GM12878 (cell line): ENCODE results near the gene AMOTL1. TPM values are rescaled to one million over a fixed set of nuclear protein-coding genes. Genes with fewer than 3 reads are reported as not detected.

Experiments
- ATAC-seq: fragments of 200-7000 bp; cut with Tn5 transposase; 3 replicates; pipeline ENCODE4 v1.9.1; 2020; ENCODE audit warnings: mild to moderate bottlenecking, moderate library complexity
- BruUV-seq: library from RNA; stranded (reverse); fragments of 400-500 nt; replicated peaks from 2 replicates; lab custom pipeline; 2021; lab: Mats Ljungman, UMichigan
- CTCF ChIA-PET: fragments of 300-600 bp; sonication (Branson Sonifier 250); formaldehyde crosslinking; extraction: SDS; loops from one replicate; lab custom pipeline; 2021; ENCODE audit warnings: inconsistent platforms; lab: Yijun Ruan, JAX
- POLR2A ChIA-PET: fragments of 350-600 bp; formaldehyde crosslinking; extraction: SDS; loops from one replicate; lab custom pipeline; 2021; ENCODE audit warnings: inconsistent platforms; lab: Charles Lee
- RAD21 ChIA-PET: fragments of 300-600 bp; sonication (Branson Sonifier 250); formaldehyde crosslinking; loops from one replicate; lab custom pipeline; 2023; ENCODE audit warnings: antibody characterized with exemption; ENCODE audit not compliant: unreplicated experiment; lab: Charles Lee
- SMC1A ChIA-PET: fragments of 300-600 bp; sonication (Branson Sonifier 250); formaldehyde crosslinking; loops from one replicate; lab custom pipeline; 2023; ENCODE audit not compliant: unreplicated experiment, uncharacterized antibody; lab: Charles Lee
- DNase-seq: peaks from one replicate; pipeline ENCODE4 v3.0.0-alpha.2; 2011; ENCODE audit warnings: low read depth, low spot score
- FAIRE-seq: peaks from 3 replicates; lab custom pipeline; 2011; peaks lifted over from hg19 to GRCh38; lab: Jason Lieb, UNC
- H2AFZ ChIP-seq: 2 replicates; pipeline ENCODE4 v1.6.0; 2011; ENCODE audit warnings: low read depth, low read length, control low read depth; ENCODE audit not compliant: control insufficient read depth
- H3K27ac ChIP-seq: 2 replicates; pipeline ENCODE4 v1.5.1; 2011; ENCODE audit warnings: control low read depth; ENCODE audit not compliant: control insufficient read depth, insufficient read depth
- H3K27me3 ChIP-seq, 2 experiments: replicated peaks in 1 of 2; 2 replicates each; pipeline versions ENCODE4 v1.6.0 to v1.6.1; 2011; ENCODE audit warnings: low read length in 1 of 2; ENCODE audit not compliant: control insufficient read depth in 2 of 2, insufficient read depth in 2 of 2
- H3K36me3 ChIP-seq, 2 experiments: 2 replicates each; pipeline ENCODE4 v1.5.1; 2011; ENCODE audit warnings: low read length in 1 of 2; ENCODE audit not compliant: control insufficient read depth in 2 of 2, insufficient read depth in 2 of 2
- H3K4me1 ChIP-seq: 2 replicates; pipeline ENCODE4 v1.6.1; 2011; ENCODE audit warnings: mild to moderate bottlenecking, low read length, moderate library complexity, mixed read lengths; ENCODE audit not compliant: control insufficient read depth, insufficient read depth
- H3K4me2 ChIP-seq: 2 replicates; pipeline ENCODE4 v1.6.0; 2011; ENCODE audit warnings: control low read depth; ENCODE audit not compliant: control insufficient read depth, insufficient read depth
- H3K4me3 ChIP-seq: fragments of 200-600 bp; sonication (generic); 2 replicates; pipeline ENCODE4 v1.5.1; 2016
- H3K79me2 ChIP-seq: 2 replicates; pipeline ENCODE4 v1.6.0; 2011; ENCODE audit warnings: low read length; ENCODE audit not compliant: control insufficient read depth, insufficient read depth
- H3K9ac ChIP-seq: 2 replicates; pipeline ENCODE4 v1.8.0; 2011; ENCODE audit warnings: low read length, control low read depth, mixed read lengths; ENCODE audit not compliant: control insufficient read depth, insufficient read depth
- H3K9me3 ChIP-seq: replicated peaks from 3 replicates; pipeline ENCODE4 v1.5.1; 2011; ENCODE audit warnings: mild to moderate bottlenecking, low read length; ENCODE audit not compliant: control insufficient read depth, insufficient read depth
- H4K20me1 ChIP-seq: 2 replicates; pipeline ENCODE4 v1.6.0; 2011; ENCODE audit not compliant: control insufficient read depth, insufficient read depth
- BCLAF1 ChIP-seq: fragments of 450-650 bp; IDR thresholded peaks from 2 replicates; pipeline ENCODE4 v1.6.1; 2017; ENCODE audit warnings: antibody characterized with exemption, mild to moderate bottlenecking, moderate library complexity
- EGR1 ChIP-seq, 2 experiments: IDR thresholded peaks; 1 replicate in 1 of 2; 2 replicates in 1 of 2; pipeline ENCODE4 v1.6.1; 2011 to 2012; ENCODE audit warnings: low read depth in 2 of 2, low read length in 2 of 2, borderline replicate concordance in 1 of 2, mild to moderate bottlenecking in 1 of 2, moderate library complexity in 1 of 2
- EP300 ChIP-seq, 2 experiments: fragments of 150-350 bp in 1 of 2; IDR thresholded peaks; 2 replicates each; pipeline ENCODE4 v1.6.1; 2011 to 2012; ENCODE audit warnings: low read depth in 2 of 2, low read length in 2 of 2, borderline replicate concordance in 1 of 2, improper control_type of control experiment in 1 of 2, inconsistent platforms in 1 of 2; ENCODE audit not compliant: control insufficient read depth in 1 of 2
- NRF1 ChIP-seq: conservative IDR thresholded peaks from 2 replicates; pipeline ENCODE4 v1.6.1; 2011; ENCODE audit warnings: mild to moderate bottlenecking, low read depth, low read length, improper control_type of control experiment
- POU2F2 ChIP-seq: IDR thresholded peaks from 3 replicates; pipeline ENCODE4 v1.6.1; 2011; ENCODE audit warnings: low read depth, mild to moderate bottlenecking, low read length, borderline replicate concordance
- SPI1 ChIP-seq: IDR thresholded peaks from 2 replicates; pipeline ENCODE4 v1.6.1; 2011; ENCODE audit warnings: low read depth, mild to moderate bottlenecking, low read length, moderate library complexity, borderline replicate concordance; ENCODE audit not compliant: insufficient read depth
- SREBF2 ChIP-seq: IDR thresholded peaks from 2 replicates; pipeline ENCODE4 v1.6.1; 2012; ENCODE audit warnings: mild to moderate bottlenecking, low read length
- USF2 ChIP-seq: IDR thresholded peaks from 2 replicates; pipeline ENCODE4 v1.6.1; 2011; ENCODE audit warnings: low read depth, low read length, improper control_type of control experiment, borderline replicate concordance
- YY1 ChIP-seq: IDR thresholded peaks from 2 replicates; pipeline ENCODE4 v1.6.1; 2011; ENCODE audit warnings: low read depth, mild to moderate bottlenecking, low read length
- ZNF207 ChIP-seq: fragments of 450-650 bp; IDR thresholded peaks from 2 replicates; pipeline ENCODE4 v1.6.1; 2014; ENCODE audit warnings: antibody characterized with exemption, mild to moderate bottlenecking, borderline replicate concordance
- ZNF384 ChIP-seq: IDR thresholded peaks from 2 replicates; pipeline ENCODE4 v1.6.1; 2012; ENCODE audit warnings: low read depth, mild to moderate bottlenecking, low read length, improper control_type of control experiment, borderline replicate concordance
- ZNF592 ChIP-seq: fragments of 450-650 bp; IDR thresholded peaks from 2 replicates; pipeline ENCODE4 v1.6.1; 2017; ENCODE audit warnings: mild to moderate bottlenecking, moderate library complexity
- ZSCAN29 ChIP-seq: fragments of 450-650 bp; IDR thresholded peaks from 2 replicates; pipeline ENCODE4 v1.6.1; 2017; ENCODE audit warnings: mild to moderate bottlenecking, moderate library complexity
- WGBS: methylation state at CpG from one replicate; pipeline ENCODE4 v1.1.6; 2016; ENCODE audit warnings: low lambda C conversion rate; ENCODE audit not compliant: insufficient replicate concordance, insufficient coverage; ENCODE audit errors: missing lambda C conversion rate; 5-methylcytosine and 5-hydroxymethylcytosine counted together
- in situ Hi-C: fragments of 300-500 bp; cut with MboI; formaldehyde crosslinking; loops from 9 replicates; pipeline ENCODE4 v1.14.3; 2018; ENCODE audit warnings: mixed read lengths
- intact Hi-C: fragments of 100-400 bp; cut with micrococcal nuclease; formaldehyde crosslinking; loops from one replicate; pipeline ENCODE4 v1.14.2; 2022; ENCODE audit not compliant: unreplicated experiment
- polyA plus RNA-seq, 11 experiments: library from polyadenylated mRNA; depleted of rRNA in 4 of 11; unstranded in 6 of 11; stranded (reverse) in 5 of 11; fragments of >200 nt; fragmentation: Nextera tagmentation in 4 of 11; fragmentation: Illumina TruSeq in 1 of 11; extraction: Ambion mirVana in 4 of 11; extraction: Trizol in 1 of 11; gene quantifications; 1 replicate in 1 of 11; 2 replicates in 10 of 11; pipeline versions ENCODE4 v1.2.1 to v1.2.3, GENCODE V29; 2011 to 2016; ENCODE audit warnings: inconsistent platforms in 2 of 11, missing spikeins in 2 of 11, low read depth in 1 of 11
- total RNA-seq, 4 experiments: library from RNA; depleted of rRNA in 3 of 4; stranded (reverse); fragments of >200 nt in 3 of 4; fragmentation: Illumina TruSeq in 1 of 4; extraction: Trizol in 1 of 4; gene quantifications; 2 replicates each; pipeline versions ENCODE4 v1.2.1 to v1.2.3, GENCODE V29; 2013 to 2021

Gene AMOTL1
- total and polyA plus RNA-seq, 10 of the 15 experiments (the other 5 are each of a cell fraction or from before 2014, with no cell fraction given) = under 0.01 to 0.41 (median 0.01) TPM; not detected in 7

DNA sequence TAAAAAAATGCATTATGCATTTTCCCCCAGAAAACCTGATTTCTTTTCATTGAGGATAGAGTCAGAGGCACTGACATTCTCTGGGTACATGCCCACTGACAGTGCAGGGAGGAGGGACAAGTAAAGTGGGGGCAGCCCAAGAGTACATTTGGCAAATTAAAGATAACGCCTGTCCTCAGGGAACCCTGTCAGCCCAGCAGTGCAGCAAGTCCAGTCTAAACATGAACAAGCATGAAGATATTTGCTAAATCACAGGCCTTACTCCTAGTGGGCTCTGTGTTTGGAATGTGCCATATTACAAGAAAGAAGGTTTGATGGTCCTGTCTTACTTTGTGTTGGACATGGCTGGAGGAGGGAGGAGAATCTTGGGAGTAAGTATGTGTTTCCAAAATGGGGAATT, 37.9 kb downstream of the AMOTL1 start (continued):
- TF ChIP-seq BCLAF1 = no peak

DNA sequence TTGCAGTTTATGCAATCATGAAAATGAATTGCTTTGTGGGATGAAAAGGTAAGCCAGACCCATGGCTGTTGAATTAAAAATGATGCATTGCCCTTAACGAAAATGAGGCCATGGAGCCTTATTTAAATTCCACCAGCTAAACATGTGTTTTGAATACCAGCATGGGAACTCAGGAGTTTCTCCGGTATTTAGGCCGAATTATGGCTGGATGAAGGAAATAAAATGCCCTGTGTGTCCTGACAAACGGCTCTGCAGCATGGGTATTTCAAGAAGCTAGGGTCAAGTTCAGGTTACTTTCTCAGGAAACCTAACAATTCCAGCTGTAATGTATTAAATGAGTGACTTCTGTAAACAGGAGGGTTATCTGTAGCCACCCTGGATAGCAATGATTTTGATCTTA, 38.3 kb downstream of the AMOTL1 start:
- no peaks in the 10 kb centered on the region for H3K4me1 ChIP-seq
- intact Hi-C loops = no loop called here
- no peak overlapping the region for H3K4me3 ChIP-seq
- no peak overlapping the region for H3K27ac ChIP-seq
- no peaks in the 10 kb centered on the region for H3K27me3 ChIP-seq
- H3K36me3 ChIP-seq = no peaks in the 10 kb centered on the region
- ATAC-seq = no peak
- H3K4me2 ChIP-seq = no peak overlapping the region
- SMC1A ChIA-PET = no interaction called here
- RAD21 ChIA-PET = no interaction called here
- H2AFZ ChIP-seq = no peak overlapping the region
- CTCF ChIA-PET = no interaction called here
- no TSS peak for BruUV-seq
- no peaks in the 10 kb centered on the region for H4K20me1 ChIP-seq
- no peak for FAIRE-seq
- no peak for DNase-seq
- no peak overlapping the region for H3K9ac ChIP-seq
- H3K79me2 ChIP-seq = no peaks in the 10 kb centered on the region
- no peaks in the 10 kb centered on the region for H3K9me3 ChIP-seq
- POLR2A ChIA-PET = no interaction called here
- in situ Hi-C loops = no loop called here
- WGBS = 18% methylated on average over 4 of the region's 4 CpGs
- TF ChIP-seq POU2F2 (no peak), EGR1 (IDR thresholded peaks at IDR 0.05; ENCODE audit: borderline replicate concordance in 1 of 2, low read depth in 2 of 2, low read length in 2 of 2) (no peak), ZSCAN29 (no peak), ZNF207 (no peak), ZNF592 (no peak), USF2 (no peak), SREBF2 (no peak), YY1 (no peak), ZNF384 (no peak), EP300 (IDR thresholded peaks at IDR 0.05; ENCODE audit: borderline replicate concordance in 1 of 2, control insufficient read depth in 1 of 2, low read depth in 2 of 2, low read length in 2 of 2) (no peak), SPI1 (no peak), NRF1 (no peak)
